NCI-H526 (cell line): ENCODE results near the gene PRR22.

Source experiments
- DNase-seq, 2 experiments: peaks; one replicate each; lab custom pipeline; 2025; lab: John Stamatoyannopoulos, UW

PRR22 gene

DNA sequence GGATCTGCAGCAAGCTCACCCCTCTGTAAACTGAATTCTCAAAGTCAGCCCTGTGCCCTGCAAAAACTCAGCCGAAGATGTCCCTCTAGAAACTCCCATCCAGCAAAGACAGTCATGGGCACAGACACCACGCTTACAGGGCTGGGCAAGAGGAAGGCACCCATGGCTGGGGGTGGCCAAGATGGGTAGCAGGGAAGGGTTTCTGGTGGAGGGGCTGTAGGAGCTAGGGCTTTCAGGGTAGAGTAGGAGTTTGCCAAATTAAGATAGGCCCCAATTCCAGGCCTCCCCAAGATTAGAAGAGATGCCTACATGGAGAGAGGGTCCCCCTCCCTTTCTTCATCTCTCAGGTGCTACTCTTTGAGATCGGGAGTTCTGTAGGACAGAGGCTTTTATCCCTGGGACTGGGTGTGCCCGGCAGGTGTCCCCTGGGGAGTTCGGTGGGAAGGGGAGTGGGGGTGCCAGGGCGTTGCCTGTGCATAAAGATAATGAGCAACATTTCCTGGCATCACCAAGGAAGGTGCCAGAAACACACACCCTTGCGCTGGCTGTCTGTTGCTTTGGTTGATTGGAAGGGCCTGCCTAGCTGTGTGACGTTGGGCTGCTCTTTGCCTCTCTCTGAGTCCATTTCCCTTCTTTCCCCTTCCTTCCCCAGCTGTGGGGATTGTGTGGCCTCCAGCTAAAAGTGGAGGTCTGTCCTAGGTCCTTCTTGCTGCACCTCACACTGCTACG, 29.7 kb upstream of the PRR22 start:
- DNase-seq = peak in 1 of 2 experiments; percentile 33

DNA sequence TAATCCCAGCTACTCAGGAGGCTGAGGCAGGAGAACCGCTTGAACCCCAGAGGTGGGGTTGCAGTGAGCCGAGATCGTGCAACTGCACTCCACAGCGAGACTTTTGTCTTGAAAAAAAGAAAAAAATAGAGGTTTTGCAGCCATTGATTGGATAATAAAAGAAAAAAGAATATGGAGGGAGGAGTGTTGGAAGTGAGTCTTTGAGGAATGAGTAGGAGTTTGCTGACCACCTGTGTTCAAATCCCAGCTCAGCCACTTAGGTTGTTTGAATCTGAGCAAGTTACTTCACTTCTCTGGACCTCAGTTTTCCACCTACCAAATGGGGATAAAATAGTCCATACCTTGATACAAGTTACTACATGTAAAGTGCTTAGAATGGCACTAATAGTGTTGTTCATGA, 26.6 kb upstream of the PRR22 start:
- DNase-seq = no peak

DNA sequence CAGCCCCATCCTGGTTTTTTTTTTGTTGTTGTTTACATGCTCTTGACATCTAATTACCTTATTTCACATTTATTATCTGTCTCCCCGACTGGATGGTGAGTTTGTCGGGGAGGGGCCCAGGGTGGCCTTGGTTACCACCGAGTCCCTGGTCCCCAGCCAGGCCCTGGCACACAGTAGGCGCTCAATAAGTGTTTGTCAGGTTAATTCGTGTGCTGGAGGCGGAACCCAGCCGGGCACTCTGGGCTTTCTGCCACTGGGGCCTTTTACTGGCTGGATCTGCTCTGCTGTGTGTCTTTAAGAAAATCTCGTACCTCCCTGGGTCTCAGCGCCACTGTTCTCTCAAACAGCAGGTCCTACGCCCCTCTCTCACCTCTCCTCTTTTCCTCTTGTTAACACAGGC, 24.9 kb upstream of the PRR22 start:
- DNase-seq = no peak

DNA sequence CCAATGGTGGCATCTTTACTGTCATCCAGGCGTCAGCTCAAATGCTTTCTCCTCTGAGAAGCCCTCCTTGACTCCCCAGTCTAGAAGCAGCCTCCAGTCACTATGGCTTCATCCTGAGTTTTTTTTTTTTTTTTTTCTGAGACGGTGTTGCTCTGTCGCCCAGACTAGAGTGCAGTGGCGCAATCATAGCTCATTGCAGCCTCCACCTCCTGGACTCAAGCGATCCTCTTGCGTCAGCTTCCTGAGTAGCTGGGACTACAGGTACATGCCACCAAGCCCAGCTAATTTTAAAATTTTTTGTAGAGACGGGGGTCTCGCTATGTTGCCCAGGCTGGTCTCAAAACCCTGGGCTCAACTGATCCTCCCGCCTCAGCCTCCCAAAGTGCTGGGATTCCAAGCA, 24.5 kb upstream of the PRR22 start:
- DNase-seq = no peak

DNA sequence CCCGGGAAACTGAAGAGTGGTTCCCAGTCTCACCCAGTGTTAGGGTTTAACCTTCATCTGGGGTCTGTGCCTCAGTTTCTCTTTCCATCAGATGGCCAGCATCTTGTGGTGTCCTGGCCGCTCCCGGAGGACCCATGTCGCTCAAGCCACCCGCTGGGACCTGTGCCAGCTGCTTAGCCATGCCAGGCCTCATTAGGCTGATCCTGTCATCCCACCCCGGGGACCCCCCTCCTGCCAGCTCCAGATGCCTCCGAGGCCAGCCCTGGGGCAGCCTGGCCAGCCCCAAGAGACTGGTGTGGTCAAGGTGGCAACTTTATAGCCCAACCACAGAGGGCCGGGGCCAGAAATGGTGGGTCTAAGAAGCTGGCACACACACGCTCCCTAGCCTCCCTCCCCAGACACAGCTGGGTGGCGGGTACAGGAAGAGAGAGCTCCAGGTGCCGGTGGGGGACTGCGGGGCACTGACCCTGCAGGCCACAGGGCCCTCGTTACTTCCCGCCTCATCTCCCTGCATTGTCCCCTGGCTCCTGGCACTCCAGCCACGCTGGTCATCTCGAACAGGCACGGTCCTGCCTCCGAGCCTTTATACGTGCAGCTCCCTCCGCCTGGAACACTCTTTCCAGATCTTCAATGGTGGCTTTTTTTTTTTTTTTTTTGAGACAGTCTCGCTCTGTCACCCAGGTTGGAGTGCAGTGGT, 23.7 kb upstream of the PRR22 start:
- DNase-seq = no peak

DNA sequence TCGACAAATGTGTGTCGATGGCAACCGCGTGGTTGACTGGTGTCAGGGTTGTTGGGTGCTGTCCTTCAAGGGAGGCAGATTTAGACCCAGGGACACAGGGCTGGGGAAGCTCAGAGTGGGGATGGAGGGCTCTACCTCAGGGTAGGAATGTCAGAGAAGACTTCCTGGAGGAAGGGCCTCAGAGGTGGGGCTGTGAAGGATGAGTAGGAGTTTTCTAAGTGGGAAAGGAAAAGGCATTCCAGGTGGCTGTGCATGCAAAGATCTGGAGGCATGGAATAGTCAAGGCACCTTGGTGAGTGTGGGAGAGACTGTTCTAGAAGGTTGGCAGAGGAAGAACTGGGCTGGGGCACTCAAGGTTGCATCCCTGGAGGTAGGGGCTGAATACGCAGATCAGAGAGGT, 22.4 kb upstream of the PRR22 start:
- no peak for DNase-seq

DNA sequence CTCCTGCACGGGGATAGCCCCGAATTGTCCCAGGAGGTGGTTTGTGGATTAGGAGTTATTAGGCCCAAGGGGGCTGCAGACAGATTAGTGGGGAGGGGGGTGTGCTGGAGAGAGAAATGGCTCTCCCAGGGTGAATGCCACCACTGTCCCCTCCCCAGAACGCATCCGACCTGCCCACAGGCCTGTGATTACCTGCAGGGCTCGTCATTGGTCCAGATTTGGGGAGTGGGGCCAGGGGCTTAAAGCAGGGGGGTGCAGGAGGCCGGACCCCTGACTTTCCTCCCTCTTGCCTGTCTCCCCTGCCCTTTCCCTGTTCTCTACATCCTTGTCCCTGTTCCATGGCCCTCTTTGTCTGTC, 21.6 kb upstream of the PRR22 start:
- DNase-seq = no peak

DNA sequence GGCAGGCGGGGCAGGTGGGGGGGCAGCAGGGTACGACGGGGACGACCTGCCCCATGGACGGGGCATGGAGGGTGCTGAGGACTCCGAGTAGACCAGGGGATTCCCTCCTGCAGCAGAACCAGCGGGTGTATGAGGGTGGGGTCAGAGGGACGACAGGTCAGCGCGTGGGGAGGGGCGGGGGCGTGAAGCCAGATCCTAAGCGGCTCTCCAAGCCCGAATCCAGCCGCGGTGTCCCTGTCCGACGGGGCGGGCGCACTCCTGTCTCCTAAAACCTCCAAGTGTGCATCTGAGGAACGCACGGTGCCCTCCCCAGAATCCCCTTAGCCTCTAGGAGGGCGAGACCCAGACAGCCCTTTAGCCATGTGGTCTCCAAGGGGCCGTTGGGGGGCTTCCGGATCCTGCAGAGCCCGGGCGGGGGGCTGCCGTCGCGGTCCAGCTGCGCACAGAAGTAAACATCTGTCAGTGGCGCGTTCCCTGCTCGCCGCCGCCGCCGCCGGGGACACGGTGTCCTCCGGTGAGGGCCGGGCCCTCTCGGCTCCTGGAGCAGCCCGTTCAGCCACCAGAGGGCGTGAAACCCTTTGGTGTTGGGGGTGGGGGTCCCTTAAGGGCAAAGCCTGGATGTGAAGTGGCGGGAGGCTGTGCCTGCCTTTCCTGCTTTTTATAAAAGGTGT, 21.1 kb upstream of the PRR22 start:
- peak; percentile 45 to 87 for DNase-seq

DNA sequence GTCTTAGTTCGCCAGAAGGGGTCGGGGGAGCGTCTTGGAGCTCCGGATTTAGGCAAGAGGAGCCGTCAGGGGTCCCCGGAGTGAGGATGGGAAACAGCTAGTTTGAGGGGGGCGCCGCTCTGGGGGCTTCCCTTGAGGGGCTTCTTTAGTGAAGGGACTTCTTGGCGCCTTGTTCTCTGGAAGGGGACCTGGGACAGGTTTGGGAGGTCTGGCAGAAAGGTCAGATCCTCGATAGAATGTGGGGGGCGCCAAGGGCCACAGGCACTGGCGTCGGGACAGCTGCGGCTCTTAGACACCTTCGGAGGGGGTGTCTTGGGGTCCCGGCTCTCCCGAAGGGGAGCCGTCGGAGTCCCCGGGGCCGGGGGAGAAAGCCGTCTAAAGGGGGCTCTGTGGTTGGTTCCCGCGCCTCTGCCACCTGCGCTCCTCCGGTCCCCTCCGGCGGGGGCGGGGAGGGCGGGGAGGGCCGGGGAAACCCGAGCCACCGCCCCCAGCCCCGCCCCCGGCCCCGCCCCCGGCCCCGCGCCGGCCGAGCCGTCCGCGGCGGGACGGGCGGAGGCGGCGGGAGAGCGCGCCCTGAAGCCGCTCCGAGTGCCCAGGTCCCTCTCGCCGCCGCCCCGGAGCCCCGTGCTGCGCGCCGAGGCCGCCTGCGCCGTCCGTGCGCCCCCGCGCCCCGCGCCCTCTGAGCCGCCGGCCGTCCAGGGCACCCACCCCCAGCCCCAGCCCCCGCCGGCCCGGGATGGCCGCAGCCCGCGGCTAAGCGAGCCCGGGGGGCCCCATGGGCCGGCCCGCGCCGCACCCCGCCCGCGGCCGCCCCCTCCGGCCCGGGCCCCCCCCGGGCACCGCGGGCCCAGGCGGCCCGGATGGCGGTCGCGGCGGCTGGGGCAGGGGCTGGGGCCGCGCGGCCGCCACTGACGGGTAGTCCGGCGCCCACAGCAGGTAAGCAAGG, 20.2 kb upstream of the PRR22 start, which contains the start of gene NRTN:
Gene NRTN, plus strand, starts transcription at position 552 of the 946 bp plus-strand sequence. CDS start 19,099 bp downstream, outside the sequence.
- DNase-seq = peak in 1 of 2 experiments; percentile 44

DNA sequence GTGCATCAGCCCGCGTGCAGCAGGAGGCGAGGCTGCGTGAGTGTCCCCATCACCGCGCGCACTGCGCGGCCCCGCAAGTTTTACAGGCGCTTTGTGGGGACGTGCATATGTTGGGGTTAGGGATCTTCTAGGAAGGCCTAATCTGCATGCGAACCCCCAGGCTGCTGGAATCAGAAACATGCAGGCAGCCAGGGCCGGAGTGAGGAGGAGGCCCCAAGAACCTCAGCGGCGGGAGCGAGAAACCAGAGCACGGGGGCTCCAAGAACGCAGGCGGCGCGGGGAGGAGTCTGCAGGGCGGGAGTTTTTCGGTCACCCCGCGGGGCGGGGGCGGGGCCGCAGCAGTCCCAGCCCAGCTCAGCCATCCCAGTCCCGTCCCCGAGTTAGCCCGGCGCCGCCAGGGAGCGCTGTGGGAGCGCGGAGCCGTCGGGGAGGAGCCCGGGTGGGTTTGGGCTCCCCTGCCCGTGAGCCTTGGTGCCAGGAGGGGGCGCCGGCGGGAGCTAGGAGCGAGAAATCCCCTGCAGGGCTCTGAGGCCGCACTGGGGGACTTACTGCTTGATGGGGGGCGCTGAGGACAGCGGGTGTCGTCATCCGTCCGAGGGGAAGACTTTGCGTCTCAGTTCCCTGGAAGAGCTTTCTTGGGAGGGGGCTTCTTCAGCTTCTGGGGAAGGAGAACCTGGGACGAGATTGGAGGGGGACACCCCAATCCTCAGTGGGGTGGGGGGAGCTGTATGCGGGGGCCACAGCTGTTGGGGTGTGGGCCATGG, 19.4 kb upstream of the PRR22 start:
- peak; percentile 50 to 87 for DNase-seq

DNA sequence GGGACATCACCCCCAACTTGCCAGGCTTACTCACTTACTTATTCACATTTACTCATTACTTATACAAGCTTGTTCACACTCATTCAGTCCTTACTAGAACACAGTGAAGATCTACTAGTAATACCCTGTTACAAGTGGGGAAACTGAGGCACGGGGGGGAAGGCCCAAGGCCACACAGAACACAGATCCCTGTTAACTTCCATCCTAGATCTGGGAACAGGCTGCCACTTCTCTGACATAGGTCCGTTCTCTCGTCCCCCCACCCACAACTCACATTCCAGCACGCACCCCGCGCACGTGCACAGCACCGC, 18.9 kb upstream of the PRR22 start:
- no peak for DNase-seq

DNA sequence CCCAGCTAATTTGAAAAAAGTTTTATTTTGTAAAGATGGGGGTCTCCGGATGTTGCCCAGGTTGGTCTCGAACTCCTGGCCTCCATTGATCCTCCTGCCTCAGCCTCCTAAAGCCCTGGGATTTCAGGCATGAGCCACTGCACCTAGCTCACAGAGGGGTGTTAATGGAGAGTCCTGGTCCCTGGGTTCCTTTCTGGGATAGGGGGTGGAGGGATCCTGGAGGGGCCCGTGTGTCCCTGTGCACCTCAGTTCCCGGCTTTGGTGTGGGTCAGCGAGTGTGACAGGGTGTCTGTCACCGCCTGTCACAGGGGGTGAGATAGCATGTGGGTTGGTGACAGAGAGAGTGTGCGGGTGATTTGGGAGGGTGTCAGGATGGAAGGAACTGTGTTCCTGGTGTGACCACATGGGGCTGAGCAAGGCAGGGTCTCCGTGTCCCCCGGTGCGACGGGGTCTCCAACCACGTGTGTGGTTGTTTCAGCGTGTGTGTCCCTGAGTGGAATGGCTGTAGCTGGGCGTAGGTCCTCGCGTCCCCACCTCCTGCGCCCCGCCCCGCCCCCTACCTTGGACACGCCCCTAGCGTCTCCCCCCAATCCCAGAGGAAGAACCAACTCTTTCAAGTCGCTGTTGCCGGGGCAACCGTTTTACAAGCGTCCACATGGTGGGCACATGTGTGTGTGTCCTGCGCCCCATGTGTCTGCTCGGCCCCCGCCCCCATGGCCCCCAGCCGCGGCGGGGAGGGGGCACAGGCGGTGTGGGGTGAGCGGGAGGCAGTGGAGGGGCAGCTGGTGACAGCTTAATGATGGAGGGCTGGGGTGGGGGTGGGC, 17.5 kb upstream of the PRR22 start:
- DNase-seq = peak; percentile 20 to 30

DNA sequence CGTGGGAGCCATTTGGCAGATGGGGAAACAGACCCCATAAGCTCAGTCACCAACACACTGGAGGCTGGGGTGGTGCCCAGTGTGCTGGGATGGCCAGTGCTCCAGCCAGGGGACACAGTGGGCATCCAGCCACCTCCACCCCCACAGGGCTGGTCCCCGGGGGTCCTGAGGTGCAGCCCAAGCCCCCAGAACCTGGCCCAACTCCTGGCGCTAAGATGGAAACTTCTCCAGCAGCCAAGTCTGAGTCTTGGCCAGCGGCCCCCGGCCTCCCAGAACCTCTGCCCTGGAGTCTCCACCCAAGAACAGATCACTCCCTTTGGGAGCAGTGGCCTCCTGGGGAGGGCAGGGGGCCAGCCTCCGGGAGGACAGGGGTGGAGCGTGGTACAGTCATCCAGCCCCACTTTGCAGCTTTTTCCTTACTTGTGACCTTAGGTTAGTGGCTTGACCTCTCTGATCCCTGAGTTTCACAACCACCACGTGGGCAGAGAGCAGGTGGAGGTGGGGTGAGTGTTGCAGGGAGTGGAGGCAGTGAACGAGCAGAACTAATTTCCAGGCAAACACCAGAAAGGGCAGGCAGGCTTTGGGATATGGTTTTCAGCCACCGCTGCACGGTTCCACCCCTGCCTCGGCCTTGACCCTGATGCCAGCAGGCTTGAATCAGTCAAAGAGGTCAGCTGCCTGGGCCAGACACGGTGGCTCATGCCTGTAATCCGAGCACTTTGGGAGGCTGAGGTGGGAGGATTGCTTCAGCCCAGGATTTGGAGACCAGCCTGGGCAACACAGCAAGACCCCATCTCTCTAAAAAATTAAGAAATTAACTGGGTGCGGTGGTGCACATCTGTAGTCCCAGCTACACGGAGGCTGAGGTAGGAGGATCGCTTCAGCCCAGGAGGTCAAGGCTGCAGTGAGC, 16.1 kb upstream of the PRR22 start:
- no peak for DNase-seq

DNA sequence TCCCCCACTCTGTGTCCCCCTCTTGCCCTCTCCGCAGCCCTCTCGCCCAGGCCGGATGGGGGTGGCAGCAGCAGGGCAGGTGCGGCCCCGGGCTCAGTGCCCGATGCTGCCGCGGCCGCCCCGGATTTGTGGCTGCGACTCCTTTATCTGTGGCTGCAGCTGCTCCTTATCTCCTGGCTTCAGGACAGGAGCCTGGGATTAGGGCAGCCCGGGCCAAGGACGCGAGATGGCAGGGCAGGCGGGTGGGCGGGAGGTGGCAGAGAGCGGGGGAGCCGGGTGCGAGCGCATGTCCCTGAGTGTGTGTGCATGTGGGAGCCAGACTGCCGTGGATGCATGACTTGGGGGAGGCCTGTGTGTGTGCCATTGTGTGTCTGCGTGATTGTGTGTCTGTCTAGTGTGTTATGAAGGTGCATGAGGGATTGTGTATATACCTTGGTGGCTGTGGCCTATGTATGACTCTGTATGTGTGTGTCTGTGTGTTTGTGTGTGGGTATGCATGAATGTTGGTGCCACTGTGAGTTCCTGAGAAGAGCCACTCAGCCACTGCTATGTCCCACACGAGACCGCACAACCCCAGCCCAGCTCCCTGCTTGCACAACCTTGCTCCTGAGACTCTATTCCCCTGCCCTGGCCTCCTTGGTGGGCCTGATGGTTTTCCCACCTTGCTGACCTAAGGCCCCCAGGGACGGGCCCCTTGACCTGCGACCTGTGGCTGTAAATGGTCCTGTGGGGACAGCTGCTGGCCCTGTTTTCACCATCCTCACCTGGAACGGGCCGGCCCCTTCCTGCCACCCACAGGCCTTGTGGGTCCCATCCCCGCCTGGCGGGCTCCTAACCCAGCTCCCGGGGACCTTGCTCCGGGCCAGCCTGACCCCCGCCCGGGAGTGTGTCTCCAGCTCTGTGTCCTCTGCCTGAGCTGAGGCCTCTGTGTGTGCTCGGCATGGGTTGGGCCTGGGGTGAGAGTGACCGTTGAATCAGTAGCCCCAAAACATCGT, 15.0 kb upstream of the PRR22 start:
- DNase-seq = no peak

DNA sequence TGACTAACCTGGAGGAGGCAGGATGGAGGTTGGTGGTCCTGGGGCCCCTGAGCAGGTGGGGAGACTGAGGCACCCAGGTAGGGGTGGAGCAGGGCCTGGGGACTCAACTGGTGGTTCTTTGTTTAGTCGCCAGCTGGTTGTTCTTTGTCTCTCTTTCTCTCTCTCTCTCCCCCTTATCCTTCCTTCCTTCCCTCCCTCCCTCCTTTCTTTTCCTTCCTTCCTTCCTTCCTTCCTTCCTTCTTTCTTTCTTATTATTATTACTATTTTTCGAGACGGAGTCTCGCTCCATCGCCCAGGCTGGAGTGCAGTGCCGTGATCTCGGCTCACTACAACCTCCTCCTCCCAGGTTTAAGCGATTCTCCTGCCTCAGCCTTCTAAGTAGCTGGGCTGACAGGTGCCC, 13.7 kb upstream of the PRR22 start:
- no peak for DNase-seq

DNA sequence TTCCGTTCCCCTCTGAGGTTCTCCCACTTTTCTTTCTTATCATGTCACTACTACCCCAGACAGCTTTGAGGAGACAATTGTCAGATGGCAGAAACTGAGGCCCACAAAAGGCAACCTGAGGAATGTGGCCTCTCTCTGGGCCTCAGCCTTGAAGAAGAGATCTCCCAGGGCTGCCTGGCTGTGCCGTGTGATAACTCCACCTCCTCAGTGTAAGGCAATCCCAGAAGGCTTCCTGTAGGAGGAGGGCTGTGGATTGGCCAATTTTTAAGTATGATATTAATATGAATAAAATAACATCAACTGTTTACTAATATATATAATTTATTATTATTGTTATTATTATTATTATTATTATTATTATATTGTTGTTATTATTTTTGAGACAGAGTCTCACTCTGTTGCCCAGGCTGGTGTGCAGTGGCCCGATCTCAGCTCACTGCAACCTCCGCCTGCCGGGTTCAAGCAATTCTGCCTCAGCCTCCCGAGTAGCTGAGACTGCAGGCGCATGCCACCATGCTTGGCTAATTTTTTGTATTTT, 10.9 kb upstream of the PRR22 start:
- no peak for DNase-seq

DNA sequence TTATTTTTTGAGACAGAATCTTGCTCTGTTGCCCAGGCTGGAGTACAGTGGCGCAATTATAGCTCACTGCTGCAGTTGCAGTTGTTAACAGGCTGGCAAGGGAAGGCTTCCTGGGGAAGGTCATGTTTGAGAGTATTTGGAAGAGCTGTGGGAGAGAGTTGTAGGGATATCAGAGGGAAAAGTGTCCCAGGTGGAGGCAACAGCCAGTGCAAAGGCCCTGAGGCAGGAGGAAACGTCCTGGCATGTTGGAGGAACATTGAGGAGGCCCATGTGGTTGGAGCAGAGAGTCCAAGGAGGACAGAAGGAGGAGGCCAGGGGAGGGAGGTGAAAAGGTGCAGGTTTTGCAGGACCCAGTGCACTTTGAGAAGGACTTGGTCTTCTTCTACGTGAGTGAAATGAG, 8.6 kb upstream of the PRR22 start:
- no peak for DNase-seq

DNA sequence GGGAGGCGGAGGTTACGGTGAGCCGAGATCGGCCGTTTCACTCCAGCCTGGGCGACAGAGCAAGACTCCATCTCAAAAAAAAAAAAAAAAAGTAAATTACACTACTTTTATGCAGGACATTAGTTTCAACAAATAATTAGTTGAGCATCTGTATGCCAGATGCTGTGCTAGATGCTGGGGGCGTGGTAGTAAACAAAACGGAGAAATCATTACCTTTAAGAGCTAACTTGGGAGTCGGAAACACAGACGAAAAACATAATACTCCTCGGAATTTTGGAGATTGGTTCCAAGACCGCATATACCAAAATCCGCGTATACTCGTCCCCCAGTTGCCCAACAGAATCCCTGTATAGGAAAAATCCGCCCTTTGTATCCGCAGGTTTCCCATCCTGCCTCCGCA, 7.7 kb upstream of the PRR22 start:
- no peak for DNase-seq
